MM.1S (cell line): ENCODE data around the gene SLC1A7.

Source experiments
- DNase-seq: peaks from one replicate; pipeline ENCODE4 v3.0.0-alpha.2; 2015
- H2AFZ ChIP-seq: fragments of 300-600 bp; sonication (generic); 2 replicates; pipeline ENCODE4 v1.6.0; 2016; ENCODE audit warnings: antibody characterized with exemption, low read length
- H3F3A ChIP-seq: fragments of 300-600 bp; sonication (generic); 2 replicates; pipeline ENCODE4 v1.6.1; 2016; ENCODE audit warnings: mild to moderate bottlenecking, antibody characterized with exemption, low read length, moderate library complexity, mixed read lengths; ENCODE audit not compliant: insufficient read depth
- H3K27ac ChIP-seq: fragments of 300-600 bp; sonication (generic); 2 replicates; pipeline ENCODE4 v1.5.1; 2016; ENCODE audit warnings: mild to moderate bottlenecking, low read length
- H3K27me3 ChIP-seq: fragments of 300-600 bp; sonication (generic); replicated peaks from 2 replicates; pipeline ENCODE4 v1.6.0; 2016; ENCODE audit warnings: low read length; ENCODE audit not compliant: insufficient read depth
- H3K36me3 ChIP-seq: fragments of 300-600 bp; sonication (generic); replicated peaks from 2 replicates; pipeline ENCODE4 v1.6.1; 2016; ENCODE audit warnings: mild to moderate bottlenecking, low read length, mixed read lengths; ENCODE audit not compliant: insufficient read depth
- H3K4me1 ChIP-seq: fragments of 300-600 bp; sonication (generic); 2 replicates; pipeline ENCODE4 v1.6.1; 2016; ENCODE audit warnings: low read length, mixed read lengths
- H3K4me2 ChIP-seq: fragments of 300-600 bp; sonication (generic); 2 replicates; pipeline ENCODE4 v1.6.0; 2016; ENCODE audit warnings: low read depth, low read length
- H3K4me3 ChIP-seq: fragments of 300-600 bp; sonication (generic); 2 replicates; pipeline ENCODE4 v1.5.1; 2016; ENCODE audit warnings: low read length, mixed read lengths
- H3K79me2 ChIP-seq: fragments of 300-600 bp; sonication (generic); 2 replicates; pipeline ENCODE4 v1.6.1; 2016; ENCODE audit warnings: mixed run types, low read length, mixed read lengths
- H3K9ac ChIP-seq: fragments of 300-600 bp; sonication (generic); 2 replicates; pipeline ENCODE4 v1.6.1; 2016; ENCODE audit warnings: low read length, mixed read lengths
- H3K9me2 ChIP-seq: fragments of 300-600 bp; sonication (generic); replicated peaks from 2 replicates; pipeline ENCODE4 v1.6.1; 2016; ENCODE audit warnings: mild to moderate bottlenecking, low read length, mixed read lengths; ENCODE audit not compliant: insufficient read depth
- H3K9me3 ChIP-seq: fragments of 300-600 bp; sonication (generic); replicated peaks from 2 replicates; pipeline ENCODE4 v1.6.1; 2016; ENCODE audit warnings: mild to moderate bottlenecking, low read length, mixed read lengths; ENCODE audit not compliant: insufficient read depth
- H4K20me1 ChIP-seq: fragments of 300-600 bp; sonication (generic); 2 replicates; pipeline ENCODE4 v1.6.1; 2016; ENCODE audit warnings: mild to moderate bottlenecking, low read length, moderate library complexity, mixed read lengths; ENCODE audit not compliant: insufficient read depth
- CTCF ChIP-seq: fragments of 300-600 bp; sonication (generic); IDR thresholded peaks from 2 replicates; pipeline ENCODE4 v1.5.1; 2016; ENCODE audit warnings: antibody characterized with exemption, low read length, mixed read lengths
- EZH2 ChIP-seq: fragments of 300-600 bp; sonication (generic); optimal IDR thresholded peaks from 2 replicates; pipeline ENCODE3; 2017; ENCODE audit warnings: low read depth, mild to moderate bottlenecking, antibody characterized with exemption, low read length, mixed read lengths
- EZH2phosphoT487 ChIP-seq: fragments of 300-600 bp; sonication (generic); IDR thresholded peaks from 2 replicates; pipeline ENCODE4 v1.6.1; 2018; ENCODE audit warnings: antibody characterized with exemption, low read length

SLC1A7 gene

GRCh38 chr1:53145051-53145600, 2.7 kb upstream of the SLC1A7 start:
- Histone ChIP-seq H3K79me2 (no peaks in the 10 kb centered on the region), H3K9me3 (no peaks in the 10 kb centered on the region), H3K4me2 (no peak overlapping the region), H3K36me3 (no peaks in the 10 kb centered on the region), H4K20me1 (no peaks in the 10 kb centered on the region), H3K27ac (no peak overlapping the region), H3K9me2 (no peaks in the 10 kb centered on the region), H3K4me1 (no peaks in the 10 kb centered on the region), H3K4me3 (no peak overlapping the region), H2AFZ (no peak overlapping the region), H3K27me3 (no peaks in the 10 kb centered on the region), H3K9ac (no peak overlapping the region), H3F3A (no peaks in the 10 kb centered on the region)
- no peak for TF ChIP-seq EZH2phosphoT487
- no peak for TF ChIP-seq EZH2
- no peak for TF ChIP-seq CTCF
- DNase-seq: no peak

GRCh38 chr1:53144201-53144600, 1.8 kb upstream of the SLC1A7 start:
- Histone ChIP-seq H3K9ac (no peak overlapping the region), H2AFZ (no peak overlapping the region), H3K4me1 (no peaks in the 10 kb centered on the region), H3K27me3 (no peaks in the 10 kb centered on the region), H3K79me2 (no peaks in the 10 kb centered on the region), H3K9me2 (no peaks in the 10 kb centered on the region), H3K4me3 (no peak overlapping the region), H3K27ac (no peak overlapping the region), H3K4me2 (no peak overlapping the region), H3K9me3 (no peaks in the 10 kb centered on the region), H3F3A (no peaks in the 10 kb centered on the region), H3K36me3 (no peaks in the 10 kb centered on the region), H4K20me1 (no peaks in the 10 kb centered on the region)
- no peak for DNase-seq
- TF ChIP-seq EZH2: no peak
- TF ChIP-seq EZH2phosphoT487: no peak
- TF ChIP-seq CTCF: no peak

GRCh38 chr1:53143527-53143926, 1.1 kb upstream of the SLC1A7 start:
- Histone ChIP-seq H3K9ac (no peak overlapping the region), H3F3A (no peaks in the 10 kb centered on the region), H2AFZ (no peak overlapping the region), H3K27ac (no peak overlapping the region), H3K9me3 (no peaks in the 10 kb centered on the region), H3K36me3 (no peaks in the 10 kb centered on the region), H3K9me2 (no peaks in the 10 kb centered on the region), H3K4me3 (no peak overlapping the region), H4K20me1 (no peaks in the 10 kb centered on the region), H3K79me2 (no peaks in the 10 kb centered on the region), H3K4me1 (no peaks in the 10 kb centered on the region), H3K4me2 (no peak overlapping the region), H3K27me3 (no peaks in the 10 kb centered on the region)
- no peak for DNase-seq
- TF ChIP-seq EZH2phosphoT487: no peak
- no peak for TF ChIP-seq CTCF
- no peak for TF ChIP-seq EZH2
